GM21515 (cell line): ENCODE results near the gene SPATA2L.
A peak's percentile ranks its signal among the peaks of the same experiment; 100 is the strongest.

Experiments used
- ATAC-seq: cut with Tn5 transposase; IDR thresholded peaks from one replicate; pipeline ENCODE4 v1.9.1; 2021; ENCODE audit not compliant: unreplicated experiment

The SPATA2L gene, protein sequence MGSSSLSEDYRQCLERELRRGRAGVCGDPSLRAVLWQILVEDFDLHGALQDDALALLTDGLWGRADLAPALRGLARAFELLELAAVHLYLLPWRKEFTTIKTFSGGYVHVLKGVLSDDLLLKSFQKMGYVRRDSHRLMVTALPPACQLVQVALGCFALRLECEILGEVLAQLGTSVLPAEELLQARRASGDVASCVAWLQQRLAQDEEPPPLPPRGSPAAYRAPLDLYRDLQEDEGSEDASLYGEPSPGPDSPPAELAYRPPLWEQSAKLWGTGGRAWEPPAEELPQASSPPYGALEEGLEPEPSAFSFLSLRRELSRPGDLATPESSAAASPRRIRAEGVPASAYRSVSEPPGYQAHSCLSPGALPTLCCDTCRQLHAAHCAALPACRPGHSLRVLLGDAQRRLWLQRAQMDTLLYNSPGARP

DNA sequence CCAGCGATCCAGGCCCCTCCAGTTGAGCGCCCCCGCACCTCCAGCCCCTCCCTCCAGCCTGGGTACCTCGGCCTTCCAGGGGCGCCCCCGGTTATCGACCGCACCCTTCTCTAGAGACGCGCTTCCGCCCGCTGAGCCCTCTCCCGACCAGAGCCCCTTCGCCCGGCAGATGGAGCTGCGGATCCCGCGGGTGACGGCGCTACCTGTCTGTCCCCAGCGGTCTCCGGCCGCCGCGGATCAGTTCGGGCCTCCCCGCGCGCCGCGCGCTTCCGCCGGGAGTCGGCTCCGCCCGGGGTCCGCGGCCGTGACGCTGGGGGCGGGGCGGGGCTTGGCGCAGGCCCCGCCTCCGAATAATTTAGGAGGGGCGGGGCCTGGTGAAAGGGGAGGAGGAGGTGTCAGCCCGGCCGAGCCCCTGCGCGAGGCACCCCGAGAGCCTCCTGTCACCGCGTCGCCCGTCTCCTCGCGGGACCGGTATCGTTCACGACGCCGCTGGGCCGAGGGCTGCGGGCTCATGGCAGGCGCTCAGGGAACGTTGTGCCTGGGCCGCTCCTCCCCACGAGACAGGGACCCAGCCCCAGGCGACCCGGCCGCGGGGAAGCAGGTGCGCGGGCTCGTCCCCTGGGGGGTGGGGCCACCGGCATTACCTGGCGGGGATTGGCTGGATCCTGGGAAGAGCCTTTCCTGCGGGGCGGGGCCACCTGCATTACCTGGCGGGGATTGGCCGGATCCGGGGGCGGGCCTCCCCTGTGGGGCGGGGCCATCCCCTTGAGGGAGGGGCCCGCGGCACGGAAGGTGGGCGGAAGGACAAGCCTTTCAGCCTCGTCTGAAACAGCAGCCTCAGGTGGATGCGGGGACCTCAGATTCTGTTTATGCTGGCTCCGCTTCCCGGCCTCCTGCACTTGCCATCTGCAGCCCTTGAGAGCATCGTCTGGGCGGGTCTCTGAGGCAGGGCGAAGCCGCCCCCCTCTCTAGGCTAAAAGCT is at the start of gene SPATA2L:
TSS of gene SPATA2L (minus strand) at position 281 of the 982 bp plus-strand sequence. CDS start 473 bp downstream, outside the sequence.
- peak; percentile 60 for ATAC-seq

DNA sequence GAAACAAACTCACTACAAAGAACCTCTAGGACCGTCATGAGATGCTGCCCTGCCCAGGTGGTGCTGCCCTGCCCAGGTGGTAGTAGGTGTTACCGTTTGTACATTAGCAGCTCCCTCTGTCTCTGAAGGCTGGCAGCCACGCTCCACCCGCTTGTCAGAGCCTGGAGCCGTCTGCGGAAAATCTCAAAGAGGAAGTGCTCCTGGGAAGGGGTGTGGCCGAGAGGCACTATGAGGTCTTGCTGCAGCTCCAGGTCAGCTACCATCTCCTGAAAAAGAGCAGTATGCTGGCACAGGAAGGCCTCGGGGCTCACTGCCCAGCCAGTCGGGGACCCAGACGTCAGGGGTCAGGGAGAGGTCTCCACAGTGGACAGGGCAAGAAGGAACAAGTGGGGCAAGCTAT is 48.1 kb upstream of the SPATA2L start:
- no peak for ATAC-seq

DNA sequence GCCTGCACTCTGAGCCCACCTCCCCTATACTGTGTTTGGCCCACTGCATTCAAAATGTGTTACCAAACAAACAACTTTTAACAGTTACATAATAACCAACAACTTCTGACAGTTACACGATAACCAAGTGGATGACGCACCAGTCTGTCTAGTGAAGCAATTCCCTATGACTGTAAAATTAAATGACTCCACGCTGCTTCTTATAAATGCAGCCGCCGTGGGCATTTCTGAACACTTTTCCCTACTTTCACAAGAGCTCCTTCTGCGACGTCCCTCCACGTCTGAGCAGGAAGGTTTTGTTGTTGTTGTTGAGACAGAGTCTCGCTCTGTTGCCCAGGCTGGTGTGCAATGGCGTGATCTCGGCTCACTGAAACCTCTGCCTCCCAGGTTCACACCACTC is 47.4 kb upstream of the SPATA2L start:
- no peak for ATAC-seq

DNA sequence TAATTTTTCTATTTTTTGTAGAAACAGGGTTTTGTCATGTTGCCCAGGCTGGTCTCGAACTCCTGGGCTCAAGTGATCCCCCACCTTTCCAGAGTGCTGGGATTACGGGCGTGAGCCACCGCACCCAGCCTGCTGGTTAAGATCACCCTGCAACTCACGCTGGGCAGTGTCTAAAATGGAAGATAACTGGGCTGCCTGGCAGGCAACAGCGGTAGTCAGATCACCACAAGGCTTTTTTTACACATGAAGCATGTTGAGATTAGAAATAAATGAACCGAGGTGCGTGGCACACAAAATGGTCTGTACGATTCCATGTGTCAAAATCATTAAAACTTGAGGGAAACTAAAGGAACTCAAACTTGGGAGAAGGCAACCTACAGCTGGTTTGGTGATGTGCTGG is 46.6 kb upstream of the SPATA2L start:
- no peak for ATAC-seq

DNA sequence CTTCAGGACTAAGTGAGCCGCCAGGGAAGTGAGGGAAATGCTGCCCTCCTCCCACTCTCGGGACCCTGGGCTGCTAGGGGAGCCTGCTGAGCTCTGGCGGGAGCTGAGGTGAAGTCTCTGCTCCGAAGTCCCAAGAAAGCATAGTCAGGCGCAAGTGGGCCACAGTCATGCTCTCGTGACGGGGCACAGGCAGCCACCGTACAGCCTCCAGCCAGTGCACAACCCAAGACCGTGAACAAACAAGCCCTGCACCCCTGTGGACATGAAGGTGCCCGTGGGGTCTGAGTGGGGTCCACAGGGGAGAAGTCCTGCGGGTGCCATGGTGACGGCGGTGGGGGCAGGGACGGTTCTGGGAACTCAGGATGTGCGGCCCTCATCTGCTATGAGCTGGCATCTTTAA is 44.5 kb upstream of the SPATA2L start:
- ATAC-seq = no peak

DNA sequence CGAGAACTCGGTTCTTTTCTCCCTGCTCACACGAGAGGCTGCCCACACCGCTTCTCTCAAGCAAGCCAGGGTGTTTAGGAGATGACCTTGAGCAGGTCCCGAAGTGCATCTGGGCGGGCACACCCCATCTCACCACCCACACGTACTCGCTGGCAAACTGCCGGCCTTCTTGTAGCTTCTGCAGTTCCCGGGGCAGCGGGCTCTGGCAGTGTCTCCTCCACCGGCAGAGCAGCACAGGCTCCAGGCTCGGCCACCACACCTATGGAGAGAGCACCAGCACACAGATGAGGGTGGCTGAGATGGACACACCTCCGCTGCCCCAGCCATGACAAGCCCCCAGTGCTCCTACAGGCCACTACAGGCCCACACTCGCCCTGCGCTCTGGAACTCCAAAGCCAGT is 43.3 kb upstream of the SPATA2L start:
- no peak for ATAC-seq

DNA sequence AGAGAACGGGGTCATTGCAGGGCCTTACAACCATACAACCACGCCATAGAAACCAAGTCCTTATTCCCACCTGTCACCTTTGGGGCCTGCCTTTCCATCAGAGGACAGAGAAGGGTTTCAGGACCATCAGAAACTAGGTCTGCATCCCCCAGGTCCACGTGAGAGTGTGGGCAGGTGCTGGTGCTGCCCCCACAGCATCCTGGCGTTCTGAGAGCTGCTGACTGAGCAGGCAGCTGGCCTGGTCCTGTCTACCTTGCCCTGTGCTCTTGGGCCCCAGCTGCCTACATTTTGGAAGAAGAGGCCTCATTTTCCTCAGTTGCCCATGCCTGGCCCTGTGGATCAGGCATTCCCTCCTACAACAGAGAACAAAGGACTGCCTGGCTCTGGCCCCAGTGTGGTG is 41.4 kb upstream of the SPATA2L start:
- ATAC-seq = no peak

DNA sequence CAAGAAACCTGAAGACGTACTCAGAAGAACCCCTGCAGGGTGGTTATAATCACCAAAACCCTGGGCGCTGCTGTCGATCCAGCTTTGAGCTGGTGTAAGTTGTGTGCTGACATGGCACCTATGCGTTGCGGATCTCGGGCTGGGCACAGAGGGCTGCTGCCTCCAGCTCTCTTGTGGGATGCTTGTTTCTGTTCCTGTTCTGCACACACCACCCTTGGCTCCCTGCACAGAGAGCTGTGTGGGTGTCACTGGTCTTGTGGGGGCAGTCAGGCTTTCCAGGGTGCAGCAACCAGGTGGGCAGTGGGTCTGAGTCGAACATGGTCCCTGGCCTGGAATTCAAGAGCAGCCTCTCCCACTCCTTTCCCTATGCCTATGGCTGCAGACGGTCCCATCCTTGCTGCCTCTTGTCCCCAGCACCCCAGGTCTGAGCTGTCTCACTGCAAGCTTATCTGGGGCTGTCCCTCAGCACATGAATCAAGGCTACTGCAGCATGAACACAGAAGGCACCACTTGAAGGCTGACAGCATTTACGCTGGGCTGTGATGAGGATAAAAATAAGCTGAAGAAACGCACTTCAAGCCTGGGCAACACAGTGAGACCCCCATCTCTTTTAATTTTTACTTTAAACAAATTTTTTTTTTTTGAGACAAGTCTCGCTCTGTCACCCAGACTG is 40.0 kb upstream of the SPATA2L start:
- no peak for ATAC-seq

DNA sequence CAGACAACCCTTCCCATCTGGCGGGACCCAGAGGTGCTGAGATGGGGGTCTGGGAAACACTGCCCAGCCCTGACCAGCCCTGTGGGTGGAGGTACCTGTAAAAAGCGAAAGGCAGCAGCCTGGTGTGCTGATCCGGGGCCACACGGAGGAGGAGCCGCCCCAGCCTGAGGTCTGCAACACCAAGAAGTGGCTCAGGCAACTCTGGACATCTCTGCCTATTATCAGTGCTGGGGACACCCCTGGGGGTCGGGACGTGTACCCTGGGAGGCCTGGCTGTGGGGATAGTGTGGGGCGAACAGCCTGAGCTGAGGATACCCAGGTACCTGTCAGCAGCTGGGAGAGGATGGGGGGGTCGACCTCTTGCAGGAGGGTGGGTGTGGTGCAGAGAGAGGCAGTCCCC is 37.9 kb upstream of the SPATA2L start:
- no peak for ATAC-seq

DNA sequence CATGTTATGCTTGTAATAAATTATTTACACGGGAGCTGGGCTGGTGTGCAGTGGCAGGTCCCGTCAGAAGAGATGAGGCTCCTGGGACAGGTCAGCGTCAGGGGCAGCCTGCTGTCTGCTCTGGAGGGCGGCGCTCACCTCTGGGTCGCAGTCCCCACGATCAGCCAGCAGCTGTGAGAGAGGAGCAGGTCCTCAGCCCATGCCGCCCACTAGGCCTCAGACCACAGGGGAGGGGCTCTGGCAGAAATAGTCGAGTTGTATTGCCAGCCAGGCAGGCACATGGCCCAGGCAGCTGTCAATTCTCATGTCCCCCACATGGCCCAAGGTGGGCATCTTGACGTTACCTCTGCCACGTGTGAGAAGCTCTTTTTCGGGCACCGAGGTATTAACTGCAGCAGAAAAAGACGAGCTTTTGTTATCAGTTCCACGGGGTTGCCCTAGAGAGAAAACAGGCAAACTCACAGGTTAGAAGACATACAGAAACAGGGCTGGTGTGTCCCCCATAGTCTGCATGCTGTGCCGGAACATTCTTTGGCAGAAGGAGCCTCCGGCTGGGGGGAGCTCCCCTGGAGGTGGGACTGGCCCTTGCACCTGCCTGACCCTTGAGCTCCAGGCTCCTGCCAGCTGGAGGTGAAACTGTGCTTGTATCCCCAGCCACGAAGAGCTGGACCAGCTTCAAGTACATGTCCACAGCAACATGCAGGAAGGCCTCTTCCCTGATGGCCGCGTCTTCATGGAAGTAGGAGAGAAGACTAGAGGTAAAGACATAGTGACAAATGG is 37.2 kb upstream of the SPATA2L start:
- ATAC-seq = no peak

DNA sequence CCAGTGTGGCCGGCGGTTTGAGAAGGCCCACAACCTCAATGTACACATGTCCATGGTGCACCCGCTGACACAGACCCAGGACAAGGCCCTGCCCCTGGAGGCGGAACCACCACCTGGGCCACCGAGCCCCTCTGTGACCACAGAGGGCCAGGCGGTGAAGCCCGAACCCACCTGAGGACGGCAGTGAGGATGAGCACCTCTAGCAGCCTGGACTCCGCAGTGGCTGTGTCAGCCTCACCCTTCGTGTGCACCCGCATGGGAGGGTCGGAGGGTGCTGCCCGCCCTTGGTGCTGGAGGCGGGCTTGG is 36.5 kb upstream of the SPATA2L start:
- no peak for ATAC-seq

DNA sequence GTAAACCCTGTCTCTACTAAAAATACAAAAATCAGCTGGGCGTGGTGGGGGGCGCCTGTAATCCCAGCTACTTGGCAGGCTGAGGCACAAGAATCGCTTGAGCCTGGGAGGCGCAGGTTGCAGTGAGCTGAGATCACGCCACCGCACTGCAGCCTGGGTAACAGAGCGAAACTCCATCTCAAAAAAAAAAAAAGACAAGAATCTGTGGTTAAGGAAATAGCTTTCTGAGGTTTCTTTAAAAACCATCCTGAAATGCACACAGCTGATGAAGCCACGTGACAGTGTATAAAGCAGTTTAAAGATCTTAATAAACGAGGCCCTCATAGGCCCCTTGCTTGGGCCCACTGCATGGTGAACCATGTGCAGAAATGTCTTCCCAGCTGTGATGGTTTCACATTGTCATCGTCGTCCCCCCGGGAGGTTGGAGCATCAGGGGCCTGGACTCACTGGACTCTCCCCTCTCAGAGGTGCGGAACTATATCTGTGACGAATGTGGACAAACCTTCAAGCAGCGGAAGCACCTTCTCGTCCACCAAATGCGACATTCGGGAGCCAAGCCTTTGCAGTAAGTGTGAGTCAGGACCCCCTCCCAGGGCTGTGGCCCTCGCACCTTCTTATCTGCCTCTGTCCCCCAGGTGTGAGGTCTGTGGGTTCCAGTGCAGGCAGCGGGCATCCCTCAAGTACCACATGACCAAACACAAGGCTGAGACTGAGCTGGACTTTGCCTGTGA is 36.0 kb upstream of the SPATA2L start:
- ATAC-seq = no peak

DNA sequence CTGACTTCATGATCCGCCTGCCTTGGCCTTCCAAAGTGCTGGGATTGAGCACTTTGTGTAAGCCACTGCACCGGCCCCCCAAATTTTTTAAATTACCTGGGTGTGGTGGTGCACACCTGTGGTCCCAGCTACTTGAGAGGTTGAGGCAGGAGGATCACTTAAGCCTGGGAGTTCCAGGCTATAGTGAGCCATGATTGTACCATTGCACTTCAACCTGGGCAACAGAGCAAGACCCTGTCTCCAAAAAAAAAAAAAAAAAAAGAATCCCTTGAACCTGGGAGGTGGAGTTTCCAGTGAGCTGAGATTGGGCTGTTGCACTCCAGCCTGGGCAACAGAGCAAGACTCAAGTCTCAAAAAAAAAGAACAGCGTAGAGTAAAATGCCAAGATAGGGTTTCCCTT is 35.0 kb upstream of the SPATA2L start:
- no peak for ATAC-seq

DNA sequence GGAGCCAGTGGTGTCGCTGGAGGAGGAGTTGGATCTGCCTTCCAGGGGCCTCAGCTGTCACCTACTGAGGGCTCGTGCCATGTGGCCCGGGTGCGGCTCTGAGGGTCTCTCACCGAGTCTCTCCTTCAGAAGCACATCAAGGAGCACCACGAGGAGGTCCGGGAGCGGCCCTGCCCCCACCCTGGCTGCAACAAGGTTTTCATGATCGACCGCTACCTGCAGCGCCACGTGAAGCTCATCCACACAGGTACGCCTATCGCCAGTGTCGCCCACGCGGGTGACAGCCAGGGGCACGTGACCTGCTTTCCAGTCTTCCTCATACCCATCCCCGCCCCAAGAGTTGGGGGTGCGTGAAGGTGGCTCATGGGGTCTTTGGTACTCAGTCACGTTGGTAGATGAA is 32.3 kb upstream of the SPATA2L start:
- ATAC-seq = no peak

DNA sequence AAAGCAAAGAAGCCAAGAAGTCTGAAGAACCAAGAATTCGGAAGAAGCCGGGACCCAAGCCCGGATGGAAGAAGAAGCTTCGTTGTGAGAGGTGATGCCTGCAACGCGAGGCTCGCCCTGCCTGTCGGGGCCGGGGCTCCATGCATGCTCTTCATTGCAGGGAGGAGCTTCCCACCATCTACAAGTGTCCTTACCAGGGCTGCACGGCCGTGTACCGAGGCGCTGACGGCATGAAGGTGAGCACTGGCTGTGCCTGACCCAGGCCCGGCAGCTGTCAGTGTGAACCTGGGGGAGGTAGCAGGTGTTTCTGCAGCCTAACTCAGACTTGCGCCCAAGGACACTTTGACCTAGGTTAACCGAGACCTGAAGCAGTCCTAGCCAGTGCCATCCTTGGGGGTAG is 31.8 kb upstream of the SPATA2L start:
- ATAC-seq = no peak

DNA sequence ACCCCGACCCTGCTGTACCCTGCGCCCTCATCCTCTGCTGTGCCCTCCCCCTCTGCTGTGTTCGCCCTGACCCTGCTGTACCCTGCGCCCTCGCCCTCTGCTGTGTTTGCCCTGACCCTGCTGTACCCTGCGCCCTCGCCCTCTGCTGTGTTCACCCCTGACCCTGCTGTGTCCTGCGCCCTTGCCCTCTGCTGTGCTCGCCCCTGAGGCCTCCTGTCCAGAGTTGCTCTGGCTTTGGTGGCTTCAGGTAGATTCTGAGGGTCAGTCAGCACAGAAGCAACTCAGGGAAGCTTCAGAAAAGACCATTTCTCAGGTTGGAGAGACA is 31.4 kb upstream of the SPATA2L start:
- ATAC-seq = no peak

DNA sequence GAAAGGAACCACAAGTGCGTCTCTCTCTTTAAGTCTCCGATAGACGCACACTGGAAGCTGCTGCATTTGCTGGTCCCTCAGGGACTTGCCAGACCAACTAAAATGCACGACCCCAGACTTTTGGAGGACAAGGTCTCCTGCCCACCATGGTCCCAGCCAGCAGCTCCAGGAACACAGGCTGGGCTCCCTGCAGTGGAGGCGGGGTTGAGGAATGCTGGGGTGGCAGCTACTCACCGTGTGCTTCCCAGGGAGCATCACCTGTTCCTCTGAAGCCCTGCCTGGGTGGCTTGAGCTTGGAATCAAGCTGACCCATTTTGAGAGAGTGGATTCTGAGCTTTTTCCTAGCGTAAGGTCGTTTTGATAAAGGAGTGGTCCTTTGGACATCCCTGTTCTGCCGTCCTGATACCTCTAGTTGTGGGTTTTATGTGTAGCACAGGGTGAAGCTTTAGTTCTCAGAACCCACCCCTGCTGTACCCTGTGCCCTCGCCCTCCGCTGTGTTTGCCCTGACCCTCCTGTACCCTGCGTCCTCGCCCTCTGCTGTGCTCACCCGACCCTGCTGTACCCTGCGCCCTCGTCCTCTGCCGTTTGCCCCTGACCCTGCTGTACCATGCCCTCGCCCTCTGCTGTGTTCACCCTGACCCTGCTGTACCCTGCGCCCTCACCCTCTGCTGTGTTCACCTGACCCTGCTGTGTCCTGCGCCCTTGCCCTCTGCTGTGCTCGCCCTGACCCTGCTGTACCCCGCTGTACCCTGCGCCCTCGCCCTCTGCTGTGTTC is 30.8 kb upstream of the SPATA2L start:
- ATAC-seq = no peak

DNA sequence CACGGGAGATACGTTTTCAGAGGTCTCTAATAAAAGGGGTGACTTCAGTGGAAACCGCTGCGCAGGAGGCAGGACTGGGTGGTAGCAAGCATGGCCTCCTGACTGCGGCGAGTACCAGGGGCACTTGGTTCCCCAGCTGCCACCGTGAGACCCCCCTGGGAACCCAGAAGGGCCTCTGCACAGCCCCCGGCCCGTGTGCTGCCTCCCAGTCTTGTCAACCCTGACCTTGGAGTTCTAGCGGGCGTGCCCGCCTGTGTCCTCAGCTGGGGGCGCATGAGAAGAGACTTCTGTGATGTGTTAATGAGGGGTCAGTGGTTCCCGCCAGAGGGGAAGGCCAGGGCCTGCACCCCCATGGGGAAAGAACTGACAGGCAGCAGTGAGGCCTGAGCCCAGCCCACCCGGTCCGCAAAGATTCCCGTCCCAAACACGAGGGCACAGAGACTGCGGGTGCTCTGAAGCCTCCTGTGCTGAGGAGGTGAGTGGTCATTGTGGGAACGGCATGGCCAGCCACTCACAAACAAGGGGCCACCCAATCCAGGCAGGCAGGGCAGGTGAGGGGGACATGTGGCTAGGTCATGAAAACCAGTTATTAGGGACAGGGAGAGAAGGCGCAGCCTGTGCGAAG is 29.2 kb upstream of the SPATA2L start:
- no peak for ATAC-seq
